MM.1S (cell line): ENCODE results near the gene GP2.

Source experiments
- DNase-seq: peaks from one replicate; pipeline ENCODE4 v3.0.0-alpha.2; 2015
- H2AFZ ChIP-seq: fragments of 300-600 bp; sonication (generic); 2 replicates; pipeline ENCODE4 v1.6.0; 2016; ENCODE audit warnings: antibody characterized with exemption, low read length
- H3F3A ChIP-seq: fragments of 300-600 bp; sonication (generic); 2 replicates; pipeline ENCODE4 v1.6.1; 2016; ENCODE audit warnings: mild to moderate bottlenecking, antibody characterized with exemption, low read length, moderate library complexity, mixed read lengths; ENCODE audit not compliant: insufficient read depth
- H3K27ac ChIP-seq: fragments of 300-600 bp; sonication (generic); 2 replicates; pipeline ENCODE4 v1.5.1; 2016; ENCODE audit warnings: mild to moderate bottlenecking, low read length
- H3K27me3 ChIP-seq: fragments of 300-600 bp; sonication (generic); replicated peaks from 2 replicates; pipeline ENCODE4 v1.6.0; 2016; ENCODE audit warnings: low read length; ENCODE audit not compliant: insufficient read depth
- H3K36me3 ChIP-seq: fragments of 300-600 bp; sonication (generic); replicated peaks from 2 replicates; pipeline ENCODE4 v1.6.1; 2016; ENCODE audit warnings: mild to moderate bottlenecking, low read length, mixed read lengths; ENCODE audit not compliant: insufficient read depth
- H3K4me1 ChIP-seq: fragments of 300-600 bp; sonication (generic); 2 replicates; pipeline ENCODE4 v1.6.1; 2016; ENCODE audit warnings: low read length, mixed read lengths
- H3K4me2 ChIP-seq: fragments of 300-600 bp; sonication (generic); 2 replicates; pipeline ENCODE4 v1.6.0; 2016; ENCODE audit warnings: low read depth, low read length
- H3K4me3 ChIP-seq: fragments of 300-600 bp; sonication (generic); 2 replicates; pipeline ENCODE4 v1.5.1; 2016; ENCODE audit warnings: low read length, mixed read lengths
- H3K79me2 ChIP-seq: fragments of 300-600 bp; sonication (generic); 2 replicates; pipeline ENCODE4 v1.6.1; 2016; ENCODE audit warnings: mixed run types, low read length, mixed read lengths
- H3K9ac ChIP-seq: fragments of 300-600 bp; sonication (generic); 2 replicates; pipeline ENCODE4 v1.6.1; 2016; ENCODE audit warnings: low read length, mixed read lengths
- H3K9me2 ChIP-seq: fragments of 300-600 bp; sonication (generic); replicated peaks from 2 replicates; pipeline ENCODE4 v1.6.1; 2016; ENCODE audit warnings: mild to moderate bottlenecking, low read length, mixed read lengths; ENCODE audit not compliant: insufficient read depth
- H3K9me3 ChIP-seq: fragments of 300-600 bp; sonication (generic); replicated peaks from 2 replicates; pipeline ENCODE4 v1.6.1; 2016; ENCODE audit warnings: mild to moderate bottlenecking, low read length, mixed read lengths; ENCODE audit not compliant: insufficient read depth
- H4K20me1 ChIP-seq: fragments of 300-600 bp; sonication (generic); 2 replicates; pipeline ENCODE4 v1.6.1; 2016; ENCODE audit warnings: mild to moderate bottlenecking, low read length, moderate library complexity, mixed read lengths; ENCODE audit not compliant: insufficient read depth
- CTCF ChIP-seq: fragments of 300-600 bp; sonication (generic); IDR thresholded peaks from 2 replicates; pipeline ENCODE4 v1.5.1; 2016; ENCODE audit warnings: antibody characterized with exemption, low read length, mixed read lengths
- EZH2 ChIP-seq: fragments of 300-600 bp; sonication (generic); optimal IDR thresholded peaks from 2 replicates; pipeline ENCODE3; 2017; ENCODE audit warnings: low read depth, mild to moderate bottlenecking, antibody characterized with exemption, low read length, mixed read lengths
- EZH2phosphoT487 ChIP-seq: fragments of 300-600 bp; sonication (generic); IDR thresholded peaks from 2 replicates; pipeline ENCODE4 v1.6.1; 2018; ENCODE audit warnings: antibody characterized with exemption, low read length

GP2 gene

GRCh38 chr16:20308801-20309590 is 18.3 kb downstream of the GP2 start:
- H4K20me1 ChIP-seq: no peaks in the 10 kb centered on the region
- H3K79me2 ChIP-seq: no peaks in the 10 kb centered on the region
- H3K9me2 ChIP-seq: no peaks in the 10 kb centered on the region
- no peak overlapping the region for H3K4me3 ChIP-seq
- H2AFZ ChIP-seq: no peak overlapping the region
- TF ChIP-seq EZH2phosphoT487 (no peak), EZH2 (no peak), CTCF (no peak)
- no peaks in the 10 kb centered on the region for H3K36me3 ChIP-seq
- H3K4me2 ChIP-seq: no peak overlapping the region
- H3F3A ChIP-seq: no peaks in the 10 kb centered on the region
- no peak overlapping the region for H3K9ac ChIP-seq
- DNase-seq: no peak
- no peak overlapping the region for H3K27ac ChIP-seq
- no peaks in the 10 kb centered on the region for H3K9me3 ChIP-seq
- no peaks in the 10 kb centered on the region for H3K27me3 ChIP-seq
- H3K4me1 ChIP-seq: no peaks in the 10 kb centered on the region

- Histone ChIP-seq H3K79me2 (no peaks in the 10 kb centered on the region), H3K9ac (no peak overlapping the region), H3K36me3 (no peaks in the 10 kb centered on the region), H3K9me3 (no peaks in the 10 kb centered on the region), H4K20me1 (no peaks in the 10 kb centered on the region), H3K9me2 (no peaks in the 10 kb centered on the region), H3K4me2 (no peak overlapping the region), H3K4me1 (no peaks in the 10 kb centered on the region), H3K4me3 (no peak overlapping the region), H2AFZ (no peak overlapping the region), H3F3A (no peaks in the 10 kb centered on the region), H3K27ac (no peak overlapping the region), H3K27me3 (no peaks in the 10 kb centered on the region)
- DNase-seq: no peak
- TF ChIP-seq EZH2phosphoT487 (no peak), CTCF (no peak), EZH2 (no peak)
Measured at GRCh38 chr16:20308266-20308665, 19.0 kb downstream of the GP2 start.

DNA sequence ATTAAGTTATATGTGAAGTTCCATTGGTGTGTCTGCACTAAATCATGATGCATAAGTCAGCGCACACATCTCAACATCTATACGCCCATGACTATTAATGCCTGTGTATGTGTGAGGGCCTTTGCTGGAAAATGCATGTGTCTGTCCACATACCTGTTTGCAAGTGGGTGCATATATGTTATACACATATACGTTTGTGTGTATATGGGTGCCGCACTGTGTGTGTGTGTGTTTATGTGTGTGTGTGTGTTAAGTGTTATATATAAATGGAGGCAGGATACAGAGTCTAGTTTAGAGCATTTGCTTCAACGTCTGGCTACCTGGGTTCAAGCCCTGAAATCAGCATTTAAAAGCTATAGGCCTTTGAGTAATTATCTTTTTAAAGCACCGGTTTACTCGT is 19.5 kb downstream of the GP2 start:
- no peak overlapping the region for H3K9ac ChIP-seq
- no peaks in the 10 kb centered on the region for H4K20me1 ChIP-seq
- no peaks in the 10 kb centered on the region for H3F3A ChIP-seq
- DNase-seq: no peak
- no peaks in the 10 kb centered on the region for H3K79me2 ChIP-seq
- H3K4me3 ChIP-seq: no peak overlapping the region
- no peak overlapping the region for H2AFZ ChIP-seq
- H3K27ac ChIP-seq: no peak overlapping the region
- no peaks in the 10 kb centered on the region for H3K27me3 ChIP-seq
- H3K9me2 ChIP-seq: no peaks in the 10 kb centered on the region
- no peaks in the 10 kb centered on the region for H3K36me3 ChIP-seq
- no peaks in the 10 kb centered on the region for H3K9me3 ChIP-seq
- TF ChIP-seq CTCF (no peak), EZH2 (no peak), EZH2phosphoT487 (no peak)
- H3K4me1 ChIP-seq: no peaks in the 10 kb centered on the region
- H3K4me2 ChIP-seq: no peak overlapping the region
